CD4-positive, alpha-beta memory T cell (primary cell): ENCODE data around the gene ASB2. TPM values are rescaled to one million over a fixed set of nuclear protein-coding genes. Genes with fewer than 3 reads are reported as not detected.
A peak's percentile ranks its signal among the peaks of the same experiment; 100 is the strongest.

Experiments
- CTCF ChIA-PET: fragments of 350-600 bp; sonication (Branson Sonifier 250); formaldehyde crosslinking; loops from one replicate; lab custom pipeline; 2021; ENCODE audit warnings: inconsistent platforms; ENCODE audit not compliant: partially characterized antibody; lab: Charles Lee
- POLR2A ChIA-PET: fragments of 350-600 bp; sonication (Branson Sonifier 250); formaldehyde crosslinking; loops from one replicate; lab custom pipeline; 2021; ENCODE audit not compliant: partially characterized antibody; lab: Charles Lee
- DNase-seq, 5 donors: peaks; one replicate each; pipeline versions ENCODE4 v3.0.0 to v3.0.0-alpha.2; 2020 to 2022; ENCODE audit warnings: mixed read lengths in 1 of 5
- H3K27ac ChIP-seq: one replicate; pipeline ENCODE4 v1.7.0; 2013; ENCODE audit warnings: low read depth, low read length
- H3K27me3 ChIP-seq: 2 replicates; pipeline ENCODE4 v1.7.0; 2013; ENCODE audit warnings: mild to moderate bottlenecking, low read length, moderate library complexity; ENCODE audit not compliant: insufficient read depth
- H3K36me3 ChIP-seq: 2 replicates; pipeline ENCODE4 v1.7.0; 2013; ENCODE audit warnings: mild to moderate bottlenecking, low read length, moderate library complexity; ENCODE audit not compliant: insufficient read depth
- H3K4me1 ChIP-seq: 2 replicates; pipeline ENCODE4 v1.7.0; 2013; ENCODE audit warnings: mild to moderate bottlenecking, low read length, moderate library complexity; ENCODE audit not compliant: insufficient read depth
- H3K4me3 ChIP-seq, 2 donors: one replicate each; pipeline ENCODE4 v1.7.0; 2013; ENCODE audit warnings: low read length in 2 of 2, mild to moderate bottlenecking in 1 of 2
- H3K9me3 ChIP-seq, 2 donors: one replicate each; pipeline ENCODE4 v1.7.0; 2013; ENCODE audit warnings: low read length in 2 of 2, control low read depth in 1 of 2; ENCODE audit not compliant: control insufficient read depth in 1 of 2
- H3K27ac Mint-ChIP-seq, 7 donors: one replicate each; pipeline ENCODE4 v1.8.0; 2020 to 2021; ENCODE audit warnings: mixed read lengths in 7 of 7, mild to moderate bottlenecking in 6 of 7, inconsistent platforms in 3 of 7, moderate library complexity in 3 of 7
- H3K27me3 Mint-ChIP-seq, 2 donors: one replicate each; pipeline ENCODE4 v1.8.0; 2020 to 2021; ENCODE audit warnings: mixed read lengths in 2 of 2
- H3K36me3 Mint-ChIP-seq, 2 donors: one replicate each; pipeline ENCODE4 v1.8.0; 2020 to 2021; ENCODE audit warnings: mixed read lengths in 2 of 2, inconsistent platforms in 1 of 2, mild to moderate bottlenecking in 1 of 2
- H3K4me1 Mint-ChIP-seq, 4 donors: one replicate each; pipeline ENCODE4 v1.8.0; 2020 to 2021; ENCODE audit warnings: mixed read lengths in 4 of 4, mild to moderate bottlenecking in 1 of 4
- H3K4me3 Mint-ChIP-seq, 8 donors: one replicate each; pipeline ENCODE4 v1.8.0; 2020 to 2021; ENCODE audit warnings: mixed read lengths in 8 of 8, mild to moderate bottlenecking in 7 of 8, moderate library complexity in 6 of 8, inconsistent platforms in 3 of 8
- H3K9me3 Mint-ChIP-seq, 8 donors: one replicate each; pipeline ENCODE4 v1.8.0; 2020 to 2021; ENCODE audit warnings: mixed read lengths in 8 of 8, mild to moderate bottlenecking in 5 of 8, inconsistent platforms in 3 of 8, moderate library complexity in 1 of 8
- intact Hi-C: fragments of 100-400 bp; cut with micrococcal nuclease; formaldehyde crosslinking; loops from one replicate; pipeline ENCODE4 v1.15.1; 2023
- polyA plus RNA-seq, 2 donors: library from polyadenylated mRNA; unstranded; fragments of 300-500 nt; fragmentation: Illumina TruSeq; gene quantifications; one replicate each; pipeline ENCODE4 v1.2.3, GENCODE V29; 2021
- total RNA-seq, 2 experiments: library from RNA; stranded (reverse); gene quantifications; one replicate each; pipeline ENCODE4 v1.2.3, GENCODE V29; 2021

Gene ASB2
- total RNA-seq: 10 to 100 TPM; 27.3 to 29.7 TPM
- polyA plus RNA-seq: 1 to 10 TPM in 1 of 2 donors, under 1 TPM in 1; 0.87 to 2.3 TPM

GRCh38 chr14:93976477-93977057, at the start of gene ASB2:
Gene ASB2, minus strand, starts transcription at chr14:93976570. Its CDS starts 12,031 bp downstream, at chr14:93964539.
- ChIA-PET CTCF (interaction anchor here (1.1 to 39.2 kb wide), 5 partner anchors 9 to 27 kb away, joined by 3 to 1377 read pairs (median 3); no protein-coding TSS in a partner anchor), POLR2A (interaction anchor here (0.7 to 18.4 kb wide), 3 partner anchors 18 to 37 kb away, joined by 4 to 469 read pairs (median 33); no protein-coding TSS in a partner anchor)
- Mint-ChIP-seq H3K4me3 (peak within 1 kb of the TSS; percentile 58 to 84 (median 76)), H3K27ac (peak within 1 kb of the TSS; percentile 5 to 96 (median 68)), H3K27me3 (no peaks in the 10 kb centered on the region), H3K4me1 (peaks cover 47 to 75% (median 61%) of the 10 kb centered on the region in 4 donors), H3K36me3 (peaks cover 6 to 7% of the 10 kb centered on the region in 2 donors), H3K9me3 (peaks cover 3 to 22% (median 14%) of the 10 kb centered on the region in 8 donors)
- intact Hi-C loops: no loop called here
- Histone ChIP-seq H3K27me3 (no peaks in the 10 kb centered on the region), H3K9me3 (peaks cover 3 to 10% of the 10 kb centered on the region in 2 donors), H3K4me3 (peak within 1 kb of the TSS; percentile 30 to 53), H3K36me3 (no peaks in the 10 kb centered on the region), H3K27ac (peak within 1 kb of the TSS; percentile 10), H3K4me1 (peaks cover 73% of the 10 kb centered on the region)
- peak in 1 of 5 donors; percentile 30 for DNase-seq

GRCh38 chr14:94025720-94026119, 49.4 kb upstream of the ASB2 start:
- Histone ChIP-seq H3K36me3 (no peaks in the 10 kb centered on the region), H3K4me3 (peak overlapping the region in 1 of 2 donors; percentile 56), H3K4me1 (peaks cover 49% of the 10 kb centered on the region), H3K9me3 (no peaks in the 10 kb centered on the region), H3K27me3 (no peaks in the 10 kb centered on the region), H3K27ac (peak overlapping the region; percentile 13)
- H3K36me3 Mint-ChIP-seq: no peaks in the 10 kb centered on the region
- H3K27ac Mint-ChIP-seq: peak overlapping the region in 5 of 7 donors; percentile 40 to 89 (median 65)
- POLR2A ChIA-PET: interaction anchor here (0.7 to 4.2 kb wide), 12 partner anchors 10 to 149 kb away, joined by 3 to 17 read pairs (median 6); partner anchors contain the start of genes DDX24 and IFI27L1
- peak overlapping the region; percentile 71 to 88 (median 84) for H3K4me3 Mint-ChIP-seq
- intact Hi-C loops: loop anchor here (2.0 kb wide), 2 partner anchors 55 kb away; partner anchors contain the start of genes DDX24 and IFI27L1
- H3K9me3 Mint-ChIP-seq: no peaks in the 10 kb centered on the region
- H3K4me1 Mint-ChIP-seq: peaks cover 30 to 61% (median 45%) of the 10 kb centered on the region in 4 donors
- no peaks in the 10 kb centered on the region for H3K27me3 Mint-ChIP-seq
- CTCF ChIA-PET: interaction anchor here (0.8 to 4.2 kb wide), 8 partner anchors 10 to 117 kb away, joined by 3 to 29 read pairs (median 3); no protein-coding TSS in a partner anchor
- DNase-seq: no peak

- POLR2A ChIA-PET: interaction anchor here (2.0 to 2.1 kb wide), 2 partner anchors 12 to 46 kb away, joined by 6 to 8 read pairs; no protein-coding TSS in a partner anchor
- H3K9me3 Mint-ChIP-seq: no peaks in the 10 kb centered on the region
- no peaks in the 10 kb centered on the region for H3K27me3 Mint-ChIP-seq
- CTCF ChIA-PET: interaction anchor here (0.7 to 4.2 kb wide), 4 partner anchors 9 to 104 kb away, joined by 3 to 29 read pairs (median 3); no protein-coding TSS in a partner anchor
- DNase-seq: no peak
- Histone ChIP-seq H3K27me3 (no peaks in the 10 kb centered on the region), H3K4me3 (no peak overlapping the region), H3K27ac (no peak overlapping the region), H3K9me3 (no peaks in the 10 kb centered on the region), H3K4me1 (peaks cover 49% of the 10 kb centered on the region), H3K36me3 (no peaks in the 10 kb centered on the region)
- no peak overlapping the region for H3K4me3 Mint-ChIP-seq
- no peak overlapping the region for H3K27ac Mint-ChIP-seq
- intact Hi-C loops: no loop called here
- H3K4me1 Mint-ChIP-seq: peaks cover 30 to 64% (median 45%) of the 10 kb centered on the region in 4 donors
- no peaks in the 10 kb centered on the region for H3K36me3 Mint-ChIP-seq
These were observed 48.2 kb upstream of the ASB2 start for GRCh38 chr14:94024549-94024948.

GRCh38 chr14:94022532-94023411, 46.4 kb upstream of the ASB2 start:
- CTCF ChIA-PET: interaction anchor here (1.4 to 7.1 kb wide), 4 partner anchors 12 to 84 kb away, joined by 3 to 48 read pairs (median 16); no protein-coding TSS in a partner anchor
- Mint-ChIP-seq H3K36me3 (no peaks in the 10 kb centered on the region), H3K9me3 (no peaks in the 10 kb centered on the region), H3K4me3 (peak overlapping the region in 5 of 8 donors; percentile 2 to 32 (median 13)), H3K4me1 (peaks cover 20 to 47% (median 32%) of the 10 kb centered on the region in 4 donors), H3K27ac (peak overlapping the region in 3 of 7 donors; percentile 32 to 70 (median 61)), H3K27me3 (no peaks in the 10 kb centered on the region)
- intact Hi-C loops: no loop called here
- Histone ChIP-seq H3K4me3 (no peak overlapping the region), H3K4me1 (peaks cover 38% of the 10 kb centered on the region), H3K9me3 (no peaks in the 10 kb centered on the region), H3K36me3 (no peaks in the 10 kb centered on the region), H3K27me3 (no peaks in the 10 kb centered on the region), H3K27ac (no peak overlapping the region)
- no peak for DNase-seq
- POLR2A ChIA-PET: interaction anchor here (2.0 kb wide), 2 partner anchors 11 kb away, joined by 6 read pairs; no protein-coding TSS in a partner anchor

- H3K27me3 Mint-ChIP-seq: no peaks in the 10 kb centered on the region
- intact Hi-C loops: no loop called here
- H3K9me3 ChIP-seq: no peaks in the 10 kb centered on the region
- ChIA-PET CTCF (interaction anchor here (1.0 to 7.1 kb wide), 7 partner anchors 12 to 116 kb away, joined by 3 to 48 read pairs (median 6); no protein-coding TSS in a partner anchor), POLR2A (interaction anchor here (0.7 to 2.0 kb wide), 3 partner anchors 10 to 60 kb away, joined by 3 to 6 read pairs (median 5); partner anchors contain the start of genes DDX24 and IFI27L1)
- H3K27ac Mint-ChIP-seq: peak overlapping the region; percentile 3 to 70 (median 46)
- no peak overlapping the region for H3K4me3 ChIP-seq
- peak overlapping the region in 1 of 8 donors; percentile 24 for H3K4me3 Mint-ChIP-seq
- H3K4me1 ChIP-seq: peaks cover 27% of the 10 kb centered on the region
- no peaks in the 10 kb centered on the region for H3K9me3 Mint-ChIP-seq
- H3K36me3 Mint-ChIP-seq: no peaks in the 10 kb centered on the region
- no peak overlapping the region for H3K27ac ChIP-seq
- H3K27me3 ChIP-seq: no peaks in the 10 kb centered on the region
- H3K4me1 Mint-ChIP-seq: peaks cover 20 to 43% (median 27%) of the 10 kb centered on the region in 4 donors
- no peak for DNase-seq
- no peaks in the 10 kb centered on the region for H3K36me3 ChIP-seq
These were observed 45.2 kb upstream of the ASB2 start for GRCh38 chr14:94021416-94022157.

GRCh38 chr14:94021001-94021400, 44.6 kb upstream of the ASB2 start:
- Mint-ChIP-seq H3K27ac (peak overlapping the region in 2 of 7 donors; percentile 5 to 31), H3K36me3 (no peaks in the 10 kb centered on the region), H3K4me1 (peaks cover 19 to 39% (median 25%) of the 10 kb centered on the region in 4 donors), H3K9me3 (no peaks in the 10 kb centered on the region), H3K4me3 (no peak overlapping the region), H3K27me3 (no peaks in the 10 kb centered on the region)
- Histone ChIP-seq H3K27me3 (no peaks in the 10 kb centered on the region), H3K27ac (no peak overlapping the region), H3K4me1 (peaks cover 27% of the 10 kb centered on the region), H3K4me3 (no peak overlapping the region), H3K36me3 (no peaks in the 10 kb centered on the region), H3K9me3 (no peaks in the 10 kb centered on the region)
- POLR2A ChIA-PET: interaction anchor here (1.4 to 2.0 kb wide), 2 partner anchors 9 to 60 kb away, joined by 5 to 6 read pairs; partner anchors contain the start of genes DDX24 and IFI27L1
- no peak for DNase-seq
- CTCF ChIA-PET: interaction anchor here (1.0 to 7.1 kb wide), 6 partner anchors 11 to 117 kb away, joined by 3 to 48 read pairs (median 6); no protein-coding TSS in a partner anchor
- intact Hi-C loops: no loop called here
